ENCODE results near the gene CAPNS1. TPM values are rescaled to one million over a fixed set of nuclear protein-coding genes. Genes with fewer than 3 reads are reported as not detected.

CAPNS1 gene
- total and polyA plus RNA-seq, 9 of the 15 experiments (the other 6 are each of a cell fraction or from before 2014, with no cell fraction given), result 77.9 to 576 (median 258) TPM

GRCh38 chr19:36139473-36140303 lies at the start of gene CAPNS1 (continued):
- TF ChIP-seq NFXL1 (CRISPR knock-in tag; IDR thresholded peaks at IDR 0.05) (no peak), ZNF668 (CRISPR knock-in tag; IDR thresholded peaks at IDR 0.05) (no peak), TEAD4 (IDR thresholded peaks at IDR 0.05; ENCODE audit: low read length) (no peak), TEAD4 (CRISPR knock-in tag; IDR thresholded peaks at IDR 0.05; ENCODE audit: borderline replicate concordance) (no peak), E2F5 (CRISPR knock-in tag; IDR thresholded peaks at IDR 0.05) (no peak), ZNF217 (CRISPR knock-in tag; IDR thresholded peaks at IDR 0.05) (no peak), FOXK1 (CRISPR knock-in tag; IDR thresholded peaks at IDR 0.05; ENCODE audit: borderline replicate concordance) (no peak), ZNF436 (CRISPR knock-in tag; IDR thresholded peaks at IDR 0.05) (no peak), ZNF609 (CRISPR knock-in tag; IDR thresholded peaks at IDR 0.05; ENCODE audit: borderline replicate concordance) (no peak), MBD2 (IDR thresholded peaks at IDR 0.05; ENCODE audit: borderline replicate concordance, low read depth) (no peak), ZNF551 (CRISPR knock-in tag; IDR thresholded peaks at IDR 0.05) (no peak), ZNF197 (CRISPR knock-in tag; IDR thresholded peaks at IDR 0.05; ENCODE audit: low read depth) (no peak), L3MBTL2 (IDR thresholded peaks at IDR 0.05) (peak; percentile 85), RBM15 (IDR thresholded peaks at IDR 0.05; ENCODE audit: insufficient read depth, low read length) (no peak), CCAR2 (IDR thresholded peaks at IDR 0.05; ENCODE audit: low read depth, low read length) (no peak), ARID2 (IDR thresholded peaks at IDR 0.05) (no peak), ZFX (CRISPR knock-in tag; IDR thresholded peaks at IDR 0.05) (peak; percentile 95), NEUROD1 (IDR thresholded peaks at IDR 0.05; ENCODE audit: borderline replicate concordance, low read depth, low read length, partially characterized antibody) (peak; percentile 94), BHLHE40 (IDR thresholded peaks at IDR 0.05; ENCODE audit: low read length) (peak; percentile 74), JUN (IDR thresholded peaks at IDR 0.05; ENCODE audit: borderline replicate concordance, low read depth, low read length) (peak; percentile 84; the same call in 1 of the 2 replicates), JUN (CRISPR knock-in tag; IDR thresholded peaks at IDR 0.05; ENCODE audit: borderline replicate concordance) (no peak; the same call in 1 of the 2 replicates)

Data from K562 (cell line).